AG08396 (cell line): ENCODE results near the gene PARN.
"Not testable (repeated sequence)": the region's sequence is repeated elsewhere in the genome, so short reads cannot be mapped to it uniquely, and the experiment has no call there.

Source experiments
- DNase-seq: peaks from one replicate; pipeline ENCODE4 v3.0.0; 2012; ENCODE audit warnings: low spot score, mixed read lengths

The PARN gene

GRCh38 chr16:14574698-14575415 lies 55.2 kb downstream of the PARN start:
- DNase-seq = not testable (repeated sequence)

- DNase-seq = no peak
Observed at GRCh38 chr16:14572535-14572934, 57.5 kb downstream of the PARN start.

GRCh38 chr16:14569213-14569612 lies 60.8 kb downstream of the PARN start:
- DNase-seq = no peak

GRCh38 chr16:14566599-14566998 lies 63.5 kb downstream of the PARN start:
- no peak for DNase-seq

GRCh38 chr16:14565688-14566025 lies 64.4 kb downstream of the PARN start:
- DNase-seq = no peak

- DNase-seq = no peak
Observed at GRCh38 chr16:14564861-14565687, 65.0 kb downstream of the PARN start.

GRCh38 chr16:14564323-14564722 lies 65.7 kb downstream of the PARN start:
- no peak for DNase-seq

GRCh38 chr16:14562691-14563491 lies 67.2 kb downstream of the PARN start:
- peak; percentile 37 for DNase-seq

- no peak for DNase-seq
Observed at GRCh38 chr16:14560523-14560922, 69.5 kb downstream of the PARN start.

GRCh38 chr16:14559809-14560241 lies 70.2 kb downstream of the PARN start:
- no peak for DNase-seq

GRCh38 chr16:14553447-14553846 lies 76.6 kb downstream of the PARN start:
- DNase-seq = no peak

GRCh38 chr16:14549789-14550153 lies 80.3 kb downstream of the PARN start:
- no peak for DNase-seq

GRCh38 chr16:14548933-14549788 lies 80.9 kb downstream of the PARN start:
- no peak for DNase-seq

GRCh38 chr16:14545346-14545884 lies 84.6 kb downstream of the PARN start:
- no peak for DNase-seq

- not testable (repeated sequence) for DNase-seq
Observed at GRCh38 chr16:14544846-14545245, 85.2 kb downstream of the PARN start.

- DNase-seq = no peak
Observed at GRCh38 chr16:14539631-14540030, 90.4 kb downstream of the PARN start.

- DNase-seq = no peak
Observed at GRCh38 chr16:14539156-14539555, 90.9 kb downstream of the PARN start.

- DNase-seq = no peak
Observed at GRCh38 chr16:14538604-14539003, 91.5 kb downstream of the PARN start.

GRCh38 chr16:14531613-14532012 lies 98.4 kb downstream of the PARN start:
- DNase-seq = no peak

- no peak for DNase-seq
Observed at GRCh38 chr16:14531101-14531500, 99.0 kb downstream of the PARN start.

GRCh38 chr16:14530046-14530445 lies 100.0 kb downstream of the PARN start:
- no peak for DNase-seq
